C1 segment of cervical spinal cord (tissue), 14 donors: ENCODE results near the gene ZNF433.
A peak's percentile ranks its signal among the peaks of the same experiment; 100 is the strongest.
"Not testable (repeated sequence)": the region's sequence is repeated elsewhere in the genome, so short reads cannot be mapped to it uniquely, and the experiment has no call there.

Source experiments
- DNase-seq, 14 donors: peaks; one replicate each; lab custom pipeline; 2025; lab: John Stamatoyannopoulos, UW

ZNF433 gene

GRCh38 chr19:12035220-12036172, at the start of gene ZNF433:
ZNF433 (minus strand) TSS chr19:12035679; CDS start chr19:12035539, 140 bp downstream.
- peak; percentile 27 to 92 (median 86) for DNase-seq

- DNase-seq: not testable (repeated sequence)
Observed at GRCh38 chr19:12083336-12083735, 47.9 kb upstream of the ZNF433 start.

GRCh38 chr19:12077375-12077774, 41.9 kb upstream of the ZNF433 start:
- DNase-seq: no peak

GRCh38 chr19:12076331-12076730, 40.9 kb upstream of the ZNF433 start:
- not testable (repeated sequence) for DNase-seq

GRCh38 chr19:12075538-12076139, 40.2 kb upstream of the ZNF433 start:
- no peak for DNase-seq

GRCh38 chr19:12064590-12065538, 29.4 kb upstream of the ZNF433 start, which contains the start of gene ZNF844:
ZNF844 (plus strand) TSS chr19:12064731; CDS start chr19:12064874, 143 bp downstream.
- peak; percentile 38 to 97 (median 95) for DNase-seq

GRCh38 chr19:12055784-12056183, 20.3 kb upstream of the ZNF433 start:
- DNase-seq: no peak

- DNase-seq: peak; percentile 10 to 91 (median 76)
Observed at GRCh38 chr19:12052497-12053169, 17.2 kb upstream of the ZNF433 start, which contains the start of gene ZNF878. ZNF878 (minus strand) TSS chr19:12052961; CDS start chr19:12052801, 160 bp downstream.

- peak in 1 of 14 donors; percentile 8 for DNase-seq
Observed at GRCh38 chr19:12052091-12052496, 16.6 kb upstream of the ZNF433 start.

- DNase-seq: no peak
Observed at GRCh38 chr19:12047868-12048267, 12.4 kb upstream of the ZNF433 start.

- DNase-seq: no peak
Observed at GRCh38 chr19:12043752-12044422, 8.4 kb upstream of the ZNF433 start.

- DNase-seq: no peak
Observed at GRCh38 chr19:12042893-12043292, 7.4 kb upstream of the ZNF433 start.

- peak in 1 of 14 donors; percentile 7 for DNase-seq
Observed at GRCh38 chr19:12034620-12035019, 859 bp downstream of the ZNF433 start.

- DNase-seq: no peak
Observed at GRCh38 chr19:12034198-12034597, 1.3 kb downstream of the ZNF433 start.

- no peak for DNase-seq
Observed at GRCh38 chr19:12015753-12016116, 19.7 kb downstream of the ZNF433 start.

GRCh38 chr19:12015015-12015752, 20.3 kb downstream of the ZNF433 start:
- DNase-seq: no peak

GRCh38 chr19:12000152-12000981, 35.1 kb downstream of the ZNF433 start:
- DNase-seq: no peak

GRCh38 chr19:11995174-11995573, 40.3 kb downstream of the ZNF433 start:
- DNase-seq: no peak

- DNase-seq: not testable (repeated sequence)
Observed at GRCh38 chr19:11991921-11992320, 43.6 kb downstream of the ZNF433 start.
